Natural killer cell (primary cell): Measurements from ENCODE around the gene AGBL4. TPM values are rescaled to one million over a fixed set of nuclear protein-coding genes. Genes with fewer than 3 reads are reported as not detected.

ENCODE experiments used
- ATAC-seq, 3 donors: fragments of 150-1000 bp in 2 of 3; fragments of 200-7000 bp in 1 of 3; cut with Tn5 transposase; 1 replicate in 1 of 3; 2 replicates in 2 of 3; pipeline ENCODE4 v1.10.0; 2021; ENCODE audit warnings: mild to moderate bottlenecking in 2 of 3, moderate library complexity in 2 of 3
- DNase-seq, 2 donors: peaks; one replicate each; pipeline versions ENCODE4 v3.0.0 to v3.0.0-alpha.2; 2013 to 2021; ENCODE audit warnings: mixed read lengths in 1 of 2
- H3K27ac ChIP-seq: one replicate; pipeline ENCODE4 v1.5.1; 2013; ENCODE audit warnings: mild to moderate bottlenecking, low read length
- H3K27me3 ChIP-seq: one replicate; pipeline ENCODE4 v1.6.1; 2013; ENCODE audit warnings: low read length; ENCODE audit not compliant: control insufficient read depth, insufficient read depth
- H3K36me3 ChIP-seq: one replicate; pipeline ENCODE4 v1.6.1; 2013; ENCODE audit warnings: low read length; ENCODE audit not compliant: control insufficient read depth, insufficient read depth
- H3K4me1 ChIP-seq: one replicate; pipeline ENCODE4 v1.6.1; 2013; ENCODE audit warnings: low read length; ENCODE audit not compliant: control insufficient read depth, insufficient read depth
- H3K4me3 ChIP-seq: one replicate; pipeline ENCODE4 v1.5.1; 2013; ENCODE audit warnings: low read length
- H3K9me3 ChIP-seq: one replicate; pipeline ENCODE4 v1.6.1; 2013; ENCODE audit warnings: low read length; ENCODE audit not compliant: control insufficient read depth, insufficient read depth
- H3K27ac Mint-ChIP-seq, 2 donors: one replicate each; pipeline ENCODE4 v1.8.0; 2022; ENCODE audit warnings: mild to moderate bottlenecking in 2 of 2, mixed read lengths in 2 of 2, moderate library complexity in 1 of 2
- H3K27me3 Mint-ChIP-seq, 2 donors: one replicate each; pipeline ENCODE4 v1.8.0; 2022; ENCODE audit warnings: low read depth in 2 of 2, mixed read lengths in 2 of 2
- H3K36me3 Mint-ChIP-seq: one replicate; pipeline ENCODE4 v1.8.0; 2022; ENCODE audit warnings: mixed read lengths
- H3K4me1 Mint-ChIP-seq, 2 donors: one replicate each; pipeline ENCODE4 v1.8.0; 2022; ENCODE audit warnings: mixed read lengths in 2 of 2
- H3K4me3 Mint-ChIP-seq: one replicate; pipeline ENCODE4 v1.8.0; 2022; ENCODE audit warnings: mild to moderate bottlenecking, moderate library complexity, mixed read lengths
- H3K9me3 Mint-ChIP-seq, 2 donors: one replicate each; pipeline ENCODE4 v1.8.0; 2022; ENCODE audit warnings: mixed read lengths in 2 of 2
- WGBS: methylation state at CpG from one replicate; pipeline ENCODE4 v1.1.7; 2013; ENCODE audit warnings: missing lambda C conversion rate; ENCODE audit not compliant: insufficient coverage; 5-methylcytosine and 5-hydroxymethylcytosine counted together
- intact Hi-C: fragments of 100-400 bp; cut with micrococcal nuclease; formaldehyde crosslinking; loops from one replicate; pipeline ENCODE4 v1.14.2; 2022
- total RNA-seq, 4 donors: library from RNA; stranded (reverse); fragments of 120-200 nt in 1 of 4; gene quantifications; one replicate each; pipeline versions ENCODE4 v1.2.3 to v1.2.4, GENCODE V29; 2013 to 2022
- TF ChIP-seq, protein P1 (sequence below): fragments of 200-600 bp; IDR thresholded peaks from one replicate; pipeline ENCODE4 v1.8.0; 2022; ENCODE audit warnings: antibody characterized with exemption

AGBL4 gene
- not detected for total RNA-seq
- 0.18 TPM for total RNA-seq (2013)

DNA sequence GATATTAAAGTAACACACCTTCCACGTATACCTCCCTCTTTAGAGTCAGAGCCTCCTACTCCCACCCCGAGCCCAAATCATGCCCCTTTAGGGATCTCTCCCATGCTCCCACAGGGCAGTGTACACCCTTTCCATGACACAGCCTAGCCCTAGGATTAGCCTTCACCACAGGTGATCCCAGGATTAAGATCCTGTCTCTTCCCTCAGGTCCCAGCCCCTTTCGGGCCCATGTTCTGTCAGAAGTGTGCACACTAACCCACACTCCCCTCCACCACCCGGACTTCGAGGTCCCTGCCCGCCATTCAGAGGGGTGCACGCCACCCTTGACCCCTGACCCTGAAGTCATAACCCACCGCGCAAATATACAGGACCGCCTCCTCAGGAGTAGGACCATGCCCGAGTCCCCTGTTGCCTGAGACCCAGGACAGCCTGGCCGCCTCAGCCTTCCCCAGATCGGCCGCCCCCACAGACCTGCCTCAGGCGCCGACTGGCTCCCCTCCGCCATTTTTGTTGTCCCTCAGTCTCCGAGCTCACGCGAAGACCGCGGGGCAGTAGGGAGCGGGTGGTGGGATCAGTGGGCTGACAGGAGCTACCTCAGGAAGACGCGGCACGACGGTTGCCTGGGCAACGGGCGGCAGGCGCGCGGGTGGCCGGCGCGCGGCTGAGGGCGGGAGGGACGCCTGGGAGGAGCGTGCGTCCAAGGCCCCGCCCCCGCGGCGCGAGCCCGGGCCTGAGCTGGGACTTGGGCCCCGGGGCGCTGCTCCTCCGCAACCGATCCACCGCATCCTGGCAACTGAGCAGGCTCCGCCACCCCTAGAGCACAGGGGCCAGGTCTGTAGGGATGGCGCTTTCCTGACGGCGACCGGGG is at the start of gene AGBL4:
AGBL4 (minus strand) TSS at position 663 of the 868 bp plus-strand sequence.
- Histone ChIP-seq H3K9me3 (no peaks in the 10 kb centered on the region), H3K27ac (no peak within 1 kb of the TSS), H3K27me3 (no peaks in the 10 kb centered on the region), H3K4me3 (no peak within 1 kb of the TSS), H3K36me3 (no peaks in the 10 kb centered on the region), H3K4me1 (no peaks in the 10 kb centered on the region)
- TF ChIP-seq, protein P1, sequence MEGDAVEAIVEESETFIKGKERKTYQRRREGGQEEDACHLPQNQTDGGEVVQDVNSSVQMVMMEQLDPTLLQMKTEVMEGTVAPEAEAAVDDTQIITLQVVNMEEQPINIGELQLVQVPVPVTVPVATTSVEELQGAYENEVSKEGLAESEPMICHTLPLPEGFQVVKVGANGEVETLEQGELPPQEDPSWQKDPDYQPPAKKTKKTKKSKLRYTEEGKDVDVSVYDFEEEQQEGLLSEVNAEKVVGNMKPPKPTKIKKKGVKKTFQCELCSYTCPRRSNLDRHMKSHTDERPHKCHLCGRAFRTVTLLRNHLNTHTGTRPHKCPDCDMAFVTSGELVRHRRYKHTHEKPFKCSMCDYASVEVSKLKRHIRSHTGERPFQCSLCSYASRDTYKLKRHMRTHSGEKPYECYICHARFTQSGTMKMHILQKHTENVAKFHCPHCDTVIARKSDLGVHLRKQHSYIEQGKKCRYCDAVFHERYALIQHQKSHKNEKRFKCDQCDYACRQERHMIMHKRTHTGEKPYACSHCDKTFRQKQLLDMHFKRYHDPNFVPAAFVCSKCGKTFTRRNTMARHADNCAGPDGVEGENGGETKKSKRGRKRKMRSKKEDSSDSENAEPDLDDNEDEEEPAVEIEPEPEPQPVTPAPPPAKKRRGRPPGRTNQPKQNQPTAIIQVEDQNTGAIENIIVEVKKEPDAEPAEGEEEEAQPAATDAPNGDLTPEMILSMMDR = no peak
- Mint-ChIP-seq H3K9me3 (peaks cover 3 to 6% of the 10 kb centered on the region in 2 donors), H3K27me3 (peaks cover 7 to 19% of the 10 kb centered on the region in 2 donors), H3K36me3 (no peaks in the 10 kb centered on the region), H3K4me1 (no peaks in the 10 kb centered on the region), H3K27ac (no peak within 1 kb of the TSS), H3K4me3 (no peak within 1 kb of the TSS)
- 15% methylated on average over 56 of the region's 56 CpGs for WGBS
- no peak for ATAC-seq
- intact Hi-C loops = no loop called here
- DNase-seq = peak in 1 of 2 donors; percentile 9

DNA sequence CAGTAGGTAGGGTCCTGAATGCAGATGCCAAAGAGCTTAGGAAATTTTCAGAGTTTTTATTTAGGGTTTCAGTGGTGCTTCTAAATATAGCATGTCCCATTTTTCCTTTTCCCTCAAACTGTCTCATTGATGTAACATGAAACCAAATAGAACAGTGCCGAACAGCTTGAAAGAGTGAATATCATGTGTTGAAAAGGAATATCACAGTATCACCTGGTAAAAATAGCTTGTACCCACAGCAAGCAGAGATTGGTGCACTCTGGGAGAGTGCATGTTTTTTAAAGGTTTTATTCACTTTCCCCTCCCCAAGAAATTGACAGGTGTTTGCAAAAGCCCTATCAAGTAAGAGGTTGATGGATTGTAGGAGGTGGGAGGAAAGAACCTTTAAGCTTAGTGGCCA is 43.1 kb upstream of the AGBL4 start:
- TF ChIP-seq, protein P1 = no peak
- Mint-ChIP-seq H3K27ac (no peak overlapping the region), H3K4me3 (no peak overlapping the region), H3K36me3 (no peaks in the 10 kb centered on the region), H3K27me3 (no peaks in the 10 kb centered on the region), H3K4me1 (no peaks in the 10 kb centered on the region), H3K9me3 (peaks cover 0 to 4% of the 10 kb centered on the region in 2 donors)
- DNase-seq (no peak), ATAC-seq (no peak)
- Histone ChIP-seq H3K9me3 (no peaks in the 10 kb centered on the region), H3K4me1 (no peaks in the 10 kb centered on the region), H3K27me3 (no peaks in the 10 kb centered on the region), H3K4me3 (no peak overlapping the region), H3K36me3 (no peaks in the 10 kb centered on the region), H3K27ac (no peak overlapping the region)
- 80% methylated on average over 1 of the region's 1 CpG for WGBS
- intact Hi-C loops = no loop called here

DNA sequence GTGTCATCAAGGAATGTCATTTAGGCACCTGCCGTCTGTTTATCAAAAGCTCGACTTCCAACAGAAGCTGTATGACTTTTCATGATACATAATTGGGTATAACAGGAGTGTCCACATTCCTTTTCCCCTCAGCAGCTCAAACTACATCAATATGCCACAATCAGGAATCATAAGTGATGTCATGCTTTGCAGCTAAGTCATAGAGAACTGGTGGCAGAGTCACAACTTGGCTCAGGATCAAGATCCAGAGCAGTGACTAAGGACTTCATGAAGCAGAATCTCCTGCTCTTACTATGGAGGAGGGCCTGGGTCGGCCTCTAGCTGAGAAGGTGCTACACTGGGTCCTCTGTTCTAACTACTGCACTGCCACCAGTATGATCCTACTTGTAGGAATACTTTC is 36.5 kb upstream of the AGBL4 start:
- no peaks in the 10 kb centered on the region for H3K4me1 Mint-ChIP-seq
- H3K4me1 ChIP-seq = no peaks in the 10 kb centered on the region
- no peaks in the 10 kb centered on the region for H3K36me3 ChIP-seq
- no peaks in the 10 kb centered on the region for H3K36me3 Mint-ChIP-seq
- DNase-seq = no peak
- H3K9me3 Mint-ChIP-seq = peaks cover 0 to 3% of the 10 kb centered on the region in 2 donors
- no peaks in the 10 kb centered on the region for H3K9me3 ChIP-seq
- 93% methylated on average over 2 of the region's 3 CpGs for WGBS
- H3K27me3 ChIP-seq = no peaks in the 10 kb centered on the region
- H3K27ac Mint-ChIP-seq = no peak overlapping the region
- no peak overlapping the region for H3K4me3 ChIP-seq
- TF ChIP-seq, protein P1 = no peak
- H3K27ac ChIP-seq = no peak overlapping the region
- H3K4me3 Mint-ChIP-seq = no peak overlapping the region
- intact Hi-C loops = no loop called here
- H3K27me3 Mint-ChIP-seq = peaks cover 0 to 2% of the 10 kb centered on the region in 2 donors
- no peak for ATAC-seq
